HEK293T (cell line): ENCODE data around the gene COPS2.

ENCODE experiments used
- ARNT ChIP-seq: fragments of 450-650 bp; IDR thresholded peaks from 2 replicates; pipeline ENCODE4 v1.6.1; 2017; ENCODE audit warnings: mild to moderate bottlenecking
- HDGF ChIP-seq: fragments of 450-650 bp; IDR thresholded peaks from 2 replicates; pipeline ENCODE4 v1.6.1; 2017; ENCODE audit warnings: antibody characterized with exemption, borderline replicate concordance

DNA sequence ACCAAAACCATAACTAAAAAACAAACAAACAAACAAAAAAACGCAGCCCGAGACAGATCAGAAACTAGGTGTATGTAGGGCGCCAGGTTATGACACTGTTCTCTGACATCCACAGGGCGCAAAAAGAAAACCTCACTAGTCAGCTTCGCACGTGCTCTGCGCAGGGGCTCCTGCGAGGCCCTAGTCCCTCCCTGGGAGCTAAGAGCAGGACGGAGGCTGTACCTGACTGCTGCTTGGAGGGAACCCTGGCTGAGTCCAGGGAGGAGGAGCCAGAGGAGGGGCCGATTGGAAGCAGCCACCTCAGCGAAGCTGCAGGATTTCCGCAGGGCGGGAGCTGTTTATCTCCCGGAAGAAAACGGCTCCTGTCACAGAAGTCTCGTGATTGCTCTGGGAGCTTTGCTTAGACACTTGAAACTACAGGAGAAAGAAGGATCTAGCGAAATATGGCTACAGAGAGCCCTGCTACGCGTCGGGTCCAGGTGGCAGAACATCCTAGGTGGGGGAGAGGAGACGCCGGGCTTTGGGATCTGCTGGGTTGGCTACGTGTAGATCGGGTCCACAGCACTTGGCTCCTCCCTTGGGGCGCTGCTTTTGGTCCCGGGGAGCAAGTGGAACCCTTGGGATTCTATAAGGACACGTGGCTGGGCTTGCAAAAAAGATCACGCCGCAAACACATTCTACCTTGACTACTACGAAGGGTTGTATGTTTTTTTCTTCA lies 14.6 kb upstream of the COPS2 start, which contains the start of gene GALK2:
- TF ChIP-seq ARNT = no peak
- TF ChIP-seq HDGF = no peak
